Right atrium auricular region (tissue), 2 donors: ENCODE data around the gene CDH24. TPM values are rescaled to one million over a fixed set of nuclear protein-coding genes. Genes with fewer than 3 reads are reported as not detected.
"Not testable (repeated sequence)": the region's sequence is repeated elsewhere in the genome, so short reads cannot be mapped to it uniquely, and the experiment has no call there.

ENCODE experiments used
- DNase-seq: peaks from one replicate; pipeline ENCODE4 v3.0.0-alpha.2; 2019; ENCODE audit warnings: low spot score
- H3K27ac ChIP-seq, 2 donors: fragments of 200-600 bp; sonication (generic); 1 replicate in 1 of 2; 2 replicates in 1 of 2; pipeline ENCODE4 v1.5.1; 2016 to 2019
- H3K27me3 ChIP-seq, 2 donors: fragments of 200-600 bp; sonication (generic); one replicate each; pipeline versions ENCODE4 v1.5.1 to v1.6.0; 2017 to 2019
- H3K36me3 ChIP-seq: fragments of 200-600 bp; sonication (generic); one replicate; pipeline ENCODE4 v1.5.1; 2016
- H3K4me1 ChIP-seq, 2 donors: fragments of 200-600 bp; sonication (generic); one replicate each; pipeline versions ENCODE4 v1.5.1 to v1.6.0; 2017 to 2019
- H3K4me3 ChIP-seq, 2 donors: fragments of 200-600 bp; sonication (generic); 1 replicate in 1 of 2; 2 replicates in 1 of 2; pipeline ENCODE4 v1.5.1; 2017 to 2019; ENCODE audit warnings: mild to moderate bottlenecking in 1 of 2, moderate library complexity in 1 of 2
- H3K9me3 ChIP-seq, 2 donors: fragments of 200-600 bp; sonication (generic); one replicate each; pipeline ENCODE4 v1.5.1; 2019
- CTCF ChIP-seq, 2 donors: fragments of 200-600 bp; sonication (generic); IDR thresholded peaks; one replicate each; pipeline ENCODE4 v1.5.1; 2019; ENCODE audit warnings: antibody characterized with exemption in 2 of 2
- total RNA-seq, 2 donors: library from RNA; depleted of rRNA; stranded (reverse); fragments of >200 nt; gene quantifications; one replicate each; pipeline ENCODE4 v1.1.0, GENCODE V29; 2016

The CDH24 gene
- total RNA-seq, 2 donors from 2014 or later, result 1.3 to 1.4 TPM

GRCh38 chr14:23020143-23021128 is 36.9 kb downstream of the CDH24 start:
- Histone ChIP-seq H3K9me3 (no peaks in the 10 kb centered on the region), H3K27ac (no peak overlapping the region), H3K4me1 (no peaks in the 10 kb centered on the region), H3K36me3 (peaks cover 3% of the 10 kb centered on the region), H3K4me3 (no peak overlapping the region), H3K27me3 (no peaks in the 10 kb centered on the region)
- no peak for TF ChIP-seq CTCF (IDR thresholded peaks at IDR 0.05)
- no peak for DNase-seq

DNA sequence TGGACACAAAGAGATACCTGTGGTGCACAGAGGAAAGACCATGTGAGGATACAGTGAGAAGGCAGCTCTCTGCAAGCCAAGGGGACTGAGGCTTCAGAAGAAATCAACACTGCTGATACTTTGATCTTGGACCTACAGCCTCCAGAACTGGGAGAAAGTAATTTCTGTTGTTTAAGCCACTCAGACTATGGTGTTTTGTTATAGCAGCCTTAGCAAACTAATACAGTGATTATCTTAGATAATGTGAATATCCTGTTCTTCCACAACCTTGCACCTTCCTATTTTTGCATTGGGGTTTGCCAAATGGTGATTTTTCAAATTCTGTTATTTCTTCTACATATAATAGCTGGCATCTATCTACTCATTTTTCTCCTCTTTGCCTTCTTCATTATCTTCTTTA is 39.2 kb downstream of the CDH24 start:
- no peak for TF ChIP-seq CTCF (IDR thresholded peaks at IDR 0.05)
- no peaks in the 10 kb centered on the region for H3K4me1 ChIP-seq
- no peak overlapping the region for H3K4me3 ChIP-seq
- no peaks in the 10 kb centered on the region for H3K36me3 ChIP-seq
- H3K27me3 ChIP-seq, result no peaks in the 10 kb centered on the region
- no peak for DNase-seq
- no peaks in the 10 kb centered on the region for H3K9me3 ChIP-seq
- H3K27ac ChIP-seq, result no peak overlapping the region

GRCh38 chr14:23017091-23017490 is 40.2 kb downstream of the CDH24 start:
- no peaks in the 10 kb centered on the region for H3K9me3 ChIP-seq
- H3K27me3 ChIP-seq, result no peaks in the 10 kb centered on the region
- H3K4me3 ChIP-seq, result no peak overlapping the region
- DNase-seq, result no peak
- H3K36me3 ChIP-seq, result no peaks in the 10 kb centered on the region
- H3K27ac ChIP-seq, result no peak overlapping the region
- no peaks in the 10 kb centered on the region for H3K4me1 ChIP-seq
- no peak for TF ChIP-seq CTCF (IDR thresholded peaks at IDR 0.05)

DNA sequence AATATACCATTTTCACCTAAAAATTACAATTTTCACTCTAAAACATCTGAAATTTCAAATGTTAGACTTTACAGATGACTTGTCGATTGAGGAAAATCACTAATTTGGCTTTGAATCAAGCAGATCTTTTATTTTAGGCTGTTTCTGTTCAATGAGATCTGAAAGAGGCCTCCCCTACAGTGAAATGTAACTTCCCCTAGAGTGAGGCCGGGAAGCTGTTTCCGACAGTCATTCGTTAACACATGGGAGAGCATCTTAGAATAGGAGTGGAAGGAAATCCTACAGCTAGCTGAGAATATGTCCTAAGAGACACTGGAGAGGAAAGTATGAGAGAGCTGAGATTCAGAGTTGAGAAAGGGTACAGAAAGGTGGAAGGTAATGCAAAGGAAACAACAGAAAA is 41.7 kb downstream of the CDH24 start:
- DNase-seq, result no peak
- Histone ChIP-seq H3K27me3 (no peaks in the 10 kb centered on the region), H3K36me3 (no peaks in the 10 kb centered on the region), H3K4me3 (no peak overlapping the region), H3K9me3 (no peaks in the 10 kb centered on the region), H3K27ac (no peak overlapping the region), H3K4me1 (no peaks in the 10 kb centered on the region)
- no peak for TF ChIP-seq CTCF (IDR thresholded peaks at IDR 0.05)

GRCh38 chr14:23013749-23014054 is 43.6 kb downstream of the CDH24 start:
- H3K4me3 ChIP-seq, H3K27me3 ChIP-seq: not testable (repeated sequence)

DNA sequence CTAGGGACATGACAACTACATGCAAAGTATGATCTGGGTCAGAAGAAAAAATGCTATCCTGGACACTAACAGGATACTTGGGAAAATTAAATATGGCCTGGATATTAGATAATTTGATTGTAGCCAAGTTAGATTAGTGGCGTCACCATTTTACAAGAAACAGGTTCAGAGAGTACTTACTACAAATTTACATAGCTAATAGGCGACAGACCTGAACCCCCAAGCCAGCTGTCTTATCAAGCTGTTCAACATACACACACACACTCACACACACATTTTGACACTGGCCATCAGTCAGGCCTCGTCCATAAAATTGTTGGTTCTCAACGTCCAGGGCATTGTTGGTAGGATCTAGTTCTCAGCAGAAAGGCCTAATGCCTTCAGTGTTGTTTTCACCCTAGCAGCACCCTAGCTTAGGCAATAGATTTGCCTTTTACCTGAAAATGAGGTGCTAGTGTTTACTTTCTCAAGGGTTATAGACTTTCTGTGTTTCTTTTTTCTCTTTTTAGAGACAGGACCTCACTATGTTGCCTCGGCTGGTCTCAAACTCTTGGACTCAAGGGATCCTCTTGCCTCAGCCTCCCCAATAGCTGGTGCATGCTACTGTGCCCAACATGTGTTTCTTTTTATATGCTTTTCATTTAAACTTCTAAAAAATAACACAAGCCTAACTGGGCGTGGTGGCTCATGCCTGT is 44.1 kb downstream of the CDH24 start:
- Histone ChIP-seq H3K27ac (no peak overlapping the region), H3K4me3 (no peak overlapping the region), H3K36me3 (no peaks in the 10 kb centered on the region), H3K9me3 (no peaks in the 10 kb centered on the region), H3K27me3 (no peaks in the 10 kb centered on the region), H3K4me1 (peaks cover 0 to 5% of the 10 kb centered on the region in 2 donors)
- no peak for DNase-seq
- no peak for TF ChIP-seq CTCF (IDR thresholded peaks at IDR 0.05)

More at GRCh38 chr14:23013749-23014054, 43.6 kb downstream of the CDH24 start:
- not testable (repeated sequence) for DNase-seq, H3K9me3 ChIP-seq, H3K4me1 ChIP-seq, H3K36me3 ChIP-seq, H3K27ac ChIP-seq
